ENCODE results near the gene MARCHF10.

DNA sequence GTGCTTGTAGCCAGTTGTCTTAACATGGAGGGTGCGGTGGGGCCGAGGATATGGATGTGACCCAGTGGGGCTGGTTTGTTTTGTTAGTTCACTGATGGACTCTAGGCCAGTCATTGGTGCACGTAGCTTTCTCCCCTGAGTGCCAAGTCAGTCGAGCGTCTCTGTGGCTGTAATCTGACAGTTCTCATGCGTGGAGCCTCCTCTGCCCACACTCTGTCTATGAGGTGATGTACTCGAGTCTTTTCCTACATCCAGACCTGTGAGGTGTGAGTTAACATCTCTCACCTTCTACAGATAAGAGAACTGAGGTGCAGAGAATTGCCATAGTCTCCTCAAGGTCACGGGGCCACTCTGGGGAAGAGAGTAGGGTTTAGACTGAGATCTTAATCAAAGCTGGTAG is 90.2 kb downstream of the MARCHF10 start:
- TF ChIP-seq CTCF (IDR thresholded peaks at IDR 0.05) (no peak), POLR2A (IDR thresholded peaks at IDR 0.05) (no peak)

Measured in breast epithelium (tissue), 3 donors.